ENCODE data around the gene NME1.

DNA sequence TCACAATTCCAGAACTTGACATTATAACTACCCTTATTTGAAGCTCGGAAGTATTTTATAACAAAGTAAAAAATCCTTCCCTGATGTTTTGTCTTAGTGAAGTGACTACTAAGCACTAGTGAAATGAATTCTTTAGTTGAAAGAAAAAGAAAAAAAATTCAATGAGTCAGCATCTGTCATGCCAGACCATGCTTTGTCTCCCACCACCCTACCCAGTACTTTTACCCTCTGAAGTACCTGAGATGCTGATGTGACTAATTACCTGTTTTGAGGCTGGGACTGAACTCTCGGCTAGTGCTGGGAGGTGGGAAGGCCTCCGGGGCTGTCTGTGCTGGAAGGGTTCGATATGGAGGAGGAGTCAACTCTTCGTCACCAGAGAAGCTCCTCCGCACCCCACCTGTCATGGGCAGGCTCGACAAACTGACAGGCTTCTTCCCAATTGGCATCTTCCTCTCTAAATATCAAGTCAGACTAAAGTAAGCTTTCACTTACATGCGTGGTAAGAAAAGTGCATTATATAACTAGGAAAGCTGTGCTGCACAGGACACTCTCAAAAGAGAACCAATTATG is 32.5 kb downstream of the NME1 start:
- TF ChIP-seq POLR2AphosphoS5 (IDR thresholded peaks at IDR 0.05; ENCODE audit: insufficient read depth, low read depth, low read length) (no peak), POLR2A (IDR thresholded peaks at IDR 0.05; ENCODE audit: low read depth, low read length) (no peak), MYC (IDR thresholded peaks at IDR 0.05; ENCODE audit: low read depth, low read length) (no peak)
- TF ChIP-seq, protein P1, sequence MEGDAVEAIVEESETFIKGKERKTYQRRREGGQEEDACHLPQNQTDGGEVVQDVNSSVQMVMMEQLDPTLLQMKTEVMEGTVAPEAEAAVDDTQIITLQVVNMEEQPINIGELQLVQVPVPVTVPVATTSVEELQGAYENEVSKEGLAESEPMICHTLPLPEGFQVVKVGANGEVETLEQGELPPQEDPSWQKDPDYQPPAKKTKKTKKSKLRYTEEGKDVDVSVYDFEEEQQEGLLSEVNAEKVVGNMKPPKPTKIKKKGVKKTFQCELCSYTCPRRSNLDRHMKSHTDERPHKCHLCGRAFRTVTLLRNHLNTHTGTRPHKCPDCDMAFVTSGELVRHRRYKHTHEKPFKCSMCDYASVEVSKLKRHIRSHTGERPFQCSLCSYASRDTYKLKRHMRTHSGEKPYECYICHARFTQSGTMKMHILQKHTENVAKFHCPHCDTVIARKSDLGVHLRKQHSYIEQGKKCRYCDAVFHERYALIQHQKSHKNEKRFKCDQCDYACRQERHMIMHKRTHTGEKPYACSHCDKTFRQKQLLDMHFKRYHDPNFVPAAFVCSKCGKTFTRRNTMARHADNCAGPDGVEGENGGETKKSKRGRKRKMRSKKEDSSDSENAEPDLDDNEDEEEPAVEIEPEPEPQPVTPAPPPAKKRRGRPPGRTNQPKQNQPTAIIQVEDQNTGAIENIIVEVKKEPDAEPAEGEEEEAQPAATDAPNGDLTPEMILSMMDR (IDR thresholded peaks at IDR 0.05; ENCODE audit: extremely low read depth in 1 of 2, insufficient read depth in 1 of 2, low read depth in 1 of 2, low read length in 2 of 2), result no peak
